Ascending aorta (tissue), 2 donors: ENCODE data around the gene PSMB4. TPM values are rescaled to one million over a fixed set of nuclear protein-coding genes. Genes with fewer than 3 reads are reported as not detected.

ENCODE experiments used
- DNase-seq, 2 donors: peaks; one replicate each; pipeline ENCODE4 v3.0.0-alpha.2; 2019; ENCODE audit warnings: low spot score in 2 of 2
- H3K27ac ChIP-seq, 2 donors: fragments of 200-600 bp; sonication (generic); one replicate each; pipeline ENCODE4 v1.5.1; 2016 to 2017; ENCODE audit warnings: mild to moderate bottlenecking in 1 of 2
- H3K27me3 ChIP-seq: fragments of 200-600 bp; sonication (generic); one replicate; pipeline ENCODE4 v1.5.1; 2017
- H3K36me3 ChIP-seq, 2 donors: fragments of 200-600 bp; sonication (generic); one replicate each; pipeline ENCODE4 v1.5.1; 2016
- H3K4me1 ChIP-seq, 2 donors: fragments of 200-600 bp; sonication (generic); one replicate each; pipeline ENCODE4 v1.5.1; 2016 to 2017; ENCODE audit warnings: mild to moderate bottlenecking in 1 of 2
- H3K4me3 ChIP-seq, 2 donors: fragments of 200-600 bp; sonication (generic); one replicate each; pipeline ENCODE4 v1.5.1; 2016 to 2017; ENCODE audit warnings: mild to moderate bottlenecking in 1 of 2
- H3K9me3 ChIP-seq, 2 donors: fragments of 200-600 bp; sonication (generic); one replicate each; pipeline ENCODE4 v1.5.1; 2016
- CTCF ChIP-seq, 3 experiments: fragments of 200-600 bp in 2 of 3; fragments of 450-650 bp in 1 of 3; sonication (generic) in 2 of 3; IDR thresholded peaks; one replicate each; pipeline ENCODE4 v1.5.1; 2016 to 2019; ENCODE audit warnings: antibody characterized with exemption in 3 of 3, mild to moderate bottlenecking in 1 of 3, moderate library complexity in 1 of 3
- intact Hi-C: fragments of 100-400 bp; cut with DNase I; formaldehyde crosslinking; loops from one replicate; pipeline ENCODE4 v1.15.1; 2023
- total RNA-seq: library from RNA; depleted of rRNA; stranded (reverse); fragments of >200 nt; gene quantifications from one replicate; pipeline ENCODE4 v1.1.0, GENCODE V29; 2016

PSMB4 gene
- total RNA-seq, 1 donor from 2014 or later = 320 TPM

- no peak for TF ChIP-seq CTCF (IDR thresholded peaks at IDR 0.05)
- Histone ChIP-seq H3K4me3 (no peak overlapping the region), H3K4me1 (peaks cover 0 to under 1% of the 10 kb centered on the region in 2 donors), H3K36me3 (peaks cover 90 to 92% of the 10 kb centered on the region in 2 donors), H3K27ac (no peak overlapping the region), H3K9me3 (no peaks in the 10 kb centered on the region), H3K27me3 (no peaks in the 10 kb centered on the region)
- no peak for DNase-seq
- intact Hi-C loops = no loop called here
Observed at GRCh38 chr1:151406176-151406575, 6.8 kb downstream of the PSMB4 start.

DNA sequence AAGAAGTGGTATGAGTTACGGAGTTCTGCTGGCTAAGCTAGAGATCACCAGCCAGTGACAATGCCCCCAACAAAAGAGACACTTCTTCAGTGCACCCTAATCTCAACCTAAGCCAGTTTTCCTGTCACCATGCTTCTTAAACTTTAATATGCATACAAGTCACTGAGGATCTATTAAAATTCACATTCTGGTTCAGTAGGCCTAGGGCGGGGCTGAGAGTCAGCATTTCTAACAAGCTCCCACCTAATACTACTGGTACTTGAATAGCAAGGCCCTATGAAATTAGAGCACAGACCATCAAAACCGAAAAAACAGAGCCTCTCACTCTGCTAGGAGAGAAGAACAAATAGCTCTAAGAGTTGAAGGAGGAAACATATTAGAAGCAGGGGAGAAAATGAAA is 7.9 kb downstream of the PSMB4 start:
- peaks cover 90 to 93% of the 10 kb centered on the region in 2 donors for H3K36me3 ChIP-seq
- DNase-seq = no peak
- TF ChIP-seq CTCF (IDR thresholded peaks at IDR 0.05) = no peak
- H3K9me3 ChIP-seq = no peaks in the 10 kb centered on the region
- H3K4me1 ChIP-seq = no peaks in the 10 kb centered on the region
- no peak overlapping the region for H3K4me3 ChIP-seq
- intact Hi-C loops = no loop called here
- H3K27ac ChIP-seq = no peak overlapping the region
- no peaks in the 10 kb centered on the region for H3K27me3 ChIP-seq

- peaks cover 90 to 91% of the 10 kb centered on the region in 2 donors for H3K36me3 ChIP-seq
Observed at GRCh38 chr1:151408891-151409290, 9.5 kb downstream of the PSMB4 start.

DNA sequence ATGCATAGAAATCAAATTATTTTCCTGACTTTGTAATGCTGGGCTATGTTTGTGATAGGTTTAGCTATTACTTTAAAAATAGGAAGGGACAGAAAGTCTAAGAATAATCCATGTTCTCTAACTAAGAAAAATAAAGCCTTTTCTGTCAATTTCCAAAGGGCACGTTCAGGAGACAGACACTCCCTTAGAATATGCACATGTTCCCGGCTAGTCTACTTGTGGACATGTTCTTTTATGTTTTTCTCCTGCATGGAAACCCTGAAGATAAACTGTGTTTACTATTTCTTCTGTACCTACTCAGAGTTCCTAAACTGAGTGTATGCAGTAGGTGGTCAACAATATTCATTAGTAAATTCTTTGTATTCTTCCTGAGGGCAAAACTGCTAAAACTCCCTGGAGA is 12.5 kb downstream of the PSMB4 start:
- H3K9me3 ChIP-seq = no peaks in the 10 kb centered on the region
- intact Hi-C loops = no loop called here
- no peak for DNase-seq
- H3K27ac ChIP-seq = no peak overlapping the region
- no peak for TF ChIP-seq CTCF (IDR thresholded peaks at IDR 0.05)
- H3K27me3 ChIP-seq = no peaks in the 10 kb centered on the region
- H3K36me3 ChIP-seq = peaks cover 90 to 94% of the 10 kb centered on the region in 2 donors
- H3K4me1 ChIP-seq = no peaks in the 10 kb centered on the region
- no peak overlapping the region for H3K4me3 ChIP-seq

More at GRCh38 chr1:151408891-151409290, 9.5 kb downstream of the PSMB4 start:
- DNase-seq = no peak
- TF ChIP-seq CTCF (IDR thresholded peaks at IDR 0.05) = no peak
- no peak overlapping the region for H3K4me3 ChIP-seq
- no peaks in the 10 kb centered on the region for H3K27me3 ChIP-seq
- no peaks in the 10 kb centered on the region for H3K4me1 ChIP-seq
- no peak overlapping the region for H3K27ac ChIP-seq
- intact Hi-C loops = no loop called here
- H3K9me3 ChIP-seq = no peaks in the 10 kb centered on the region

DNA sequence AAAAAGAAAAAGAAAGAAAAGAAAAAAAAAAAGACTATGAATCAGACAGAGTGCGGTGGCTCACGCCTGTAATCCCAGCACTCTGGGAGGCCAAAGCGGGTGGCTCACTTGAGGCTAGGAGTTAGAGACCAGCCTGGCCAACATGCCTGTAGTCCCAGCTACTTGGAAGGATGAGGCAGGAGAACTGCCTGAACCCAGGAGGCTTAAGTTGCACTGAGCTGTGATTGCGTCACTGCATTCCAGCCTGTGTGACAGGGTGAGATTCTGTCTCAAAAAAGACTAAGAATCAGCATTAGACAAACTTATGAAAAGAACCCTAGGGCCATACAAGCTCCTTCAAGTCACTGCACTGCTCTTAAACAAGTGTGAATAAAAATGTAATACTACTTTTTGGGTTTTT is 16.9 kb downstream of the PSMB4 start:
- TF ChIP-seq CTCF (IDR thresholded peaks at IDR 0.05) = no peak
- no peak overlapping the region for H3K4me3 ChIP-seq
- DNase-seq = no peak
- no peak overlapping the region for H3K27ac ChIP-seq
- intact Hi-C loops = no loop called here
- H3K36me3 ChIP-seq = peaks cover 77 to 78% of the 10 kb centered on the region in 2 donors
- no peaks in the 10 kb centered on the region for H3K4me1 ChIP-seq
- no peaks in the 10 kb centered on the region for H3K9me3 ChIP-seq
- H3K27me3 ChIP-seq = no peaks in the 10 kb centered on the region

DNA sequence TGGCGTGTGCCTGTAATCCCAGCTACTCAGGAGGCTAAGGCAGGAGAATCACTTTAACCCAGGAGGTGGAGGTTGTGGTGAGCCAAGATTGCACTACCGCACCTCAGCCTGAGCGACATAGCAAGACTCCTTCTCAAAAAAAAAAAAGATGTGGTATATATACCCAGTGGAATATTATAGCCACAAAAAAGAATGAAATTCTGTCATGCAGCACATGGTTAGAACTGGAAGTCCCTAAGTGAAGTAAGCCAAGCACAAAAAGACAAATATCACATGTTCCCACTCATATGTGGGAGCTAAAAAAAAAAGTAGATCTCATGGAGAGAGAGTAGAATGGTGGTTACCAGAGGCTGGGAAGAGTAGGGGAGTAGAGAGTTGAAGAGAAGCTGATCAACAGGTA is 18.7 kb downstream of the PSMB4 start:
- H3K27ac ChIP-seq = no peak overlapping the region
- H3K4me1 ChIP-seq = no peaks in the 10 kb centered on the region
- intact Hi-C loops = no loop called here
- DNase-seq = no peak
- H3K9me3 ChIP-seq = no peaks in the 10 kb centered on the region
- peaks cover 78% of the 10 kb centered on the region in 2 donors for H3K36me3 ChIP-seq
- H3K27me3 ChIP-seq = no peaks in the 10 kb centered on the region
- no peak for TF ChIP-seq CTCF (IDR thresholded peaks at IDR 0.05)
- no peak overlapping the region for H3K4me3 ChIP-seq
